HG03060 (cell line): ENCODE measurements around the gene PITPNC1.
"Not testable (repeated sequence)": the region's sequence is repeated elsewhere in the genome, so short reads cannot be mapped to it uniquely, and the experiment has no call there.

Experiments used
- ATAC-seq: cut with Tn5 transposase; IDR thresholded peaks from one replicate; pipeline ENCODE4 v1.9.1; 2021; ENCODE audit warnings: low read depth, moderate number of reproducible peaks; ENCODE audit not compliant: unreplicated experiment

Gene PITPNC1

DNA sequence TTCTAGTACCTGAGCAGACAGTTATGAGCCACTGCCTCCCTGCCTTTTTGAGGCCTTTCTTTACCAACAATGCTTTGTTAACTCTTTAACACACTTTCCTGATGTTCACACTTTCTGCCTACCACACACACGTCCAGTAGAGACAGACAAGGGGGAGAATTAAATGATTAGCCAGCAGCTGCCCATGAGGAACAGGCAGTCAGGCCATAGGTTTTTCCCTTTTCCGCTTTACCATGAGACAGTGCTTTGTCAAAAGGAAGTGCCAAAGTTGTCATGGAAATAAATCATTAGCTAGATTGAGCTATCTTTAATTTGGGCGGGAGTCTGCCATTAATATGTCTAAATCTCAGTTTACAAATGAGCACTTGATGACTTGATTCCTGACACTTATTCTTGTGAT is 102.1 kb downstream of the PITPNC1 start:
- ATAC-seq, result no peak

DNA sequence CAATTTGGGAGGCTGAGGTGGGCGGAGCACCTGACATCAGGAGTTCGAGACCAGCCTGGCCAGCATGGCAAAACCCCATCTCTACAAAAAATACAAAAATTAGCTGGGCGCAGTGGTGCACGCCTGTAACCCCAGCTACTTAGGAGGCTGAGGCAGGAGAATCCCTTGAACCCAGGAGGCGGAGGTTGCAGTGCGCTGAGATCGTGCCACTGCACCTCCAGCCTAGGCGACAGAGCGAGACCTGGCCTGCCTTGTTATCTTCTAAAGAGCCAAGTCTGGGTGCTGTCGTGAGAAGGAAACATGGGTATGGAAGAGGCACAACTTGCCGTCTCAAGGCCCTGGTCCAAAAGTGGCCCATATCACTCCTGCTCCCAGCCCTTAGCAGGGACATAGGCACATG is 103.9 kb downstream of the PITPNC1 start:
- ATAC-seq, result not testable (repeated sequence)

DNA sequence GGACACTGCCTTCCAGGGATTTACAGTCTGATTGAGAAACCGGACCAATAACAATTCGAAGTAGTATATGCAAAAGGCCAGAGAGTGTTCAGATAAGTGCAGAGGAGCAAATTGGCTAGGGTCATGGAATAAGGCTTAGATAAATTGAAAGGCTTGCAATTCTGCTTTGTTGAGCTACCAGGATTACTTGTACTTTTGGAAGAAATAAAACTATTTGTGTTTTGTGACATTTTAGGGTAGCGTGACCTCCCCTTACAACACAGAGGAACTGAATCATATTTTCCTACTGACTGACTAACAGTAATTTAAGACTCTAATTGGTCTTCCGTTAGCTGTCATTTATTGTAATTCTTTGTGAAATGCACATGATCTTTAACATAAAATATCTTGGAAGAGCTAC is 104.7 kb downstream of the PITPNC1 start:
- ATAC-seq, result no peak

DNA sequence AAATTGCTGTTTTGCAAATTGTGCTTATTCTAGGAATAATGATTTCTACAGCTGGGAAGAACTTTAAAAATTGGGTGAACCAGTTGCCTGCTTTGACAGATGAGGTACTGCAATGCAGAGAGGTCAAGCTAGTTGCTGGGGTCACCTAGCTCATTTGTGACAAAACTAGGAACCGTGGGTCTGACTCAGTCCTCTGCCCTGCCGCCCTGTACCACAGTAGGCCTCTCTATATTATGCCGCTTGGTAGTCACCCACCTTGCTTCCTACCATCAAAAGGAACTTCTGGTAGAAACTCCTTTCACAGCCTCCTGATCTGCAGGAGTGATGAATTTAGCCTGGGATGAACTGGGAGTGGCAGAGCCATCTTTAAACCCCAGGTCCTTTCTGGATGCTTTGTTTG is 105.7 kb downstream of the PITPNC1 start:
- no peak for ATAC-seq

DNA sequence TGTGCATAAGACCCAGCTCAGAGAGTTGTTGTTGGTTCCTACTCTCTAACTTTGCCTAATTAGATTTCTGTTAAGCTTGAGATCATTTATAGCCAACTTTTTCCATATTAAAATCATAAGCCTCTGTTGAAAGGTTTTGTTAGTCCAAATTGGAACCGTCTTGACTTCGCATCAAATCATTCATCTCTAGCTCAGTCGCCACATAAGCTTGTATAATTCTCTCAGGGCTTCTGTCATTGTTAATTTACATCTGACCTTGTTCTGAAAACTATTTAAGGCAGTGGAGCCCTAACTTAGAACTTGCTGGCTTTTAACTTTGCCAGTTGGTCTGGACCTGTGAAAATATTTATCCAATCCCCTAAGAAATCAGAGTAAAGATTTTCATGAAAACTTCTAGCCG is 107.2 kb downstream of the PITPNC1 start:
- no peak for ATAC-seq

DNA sequence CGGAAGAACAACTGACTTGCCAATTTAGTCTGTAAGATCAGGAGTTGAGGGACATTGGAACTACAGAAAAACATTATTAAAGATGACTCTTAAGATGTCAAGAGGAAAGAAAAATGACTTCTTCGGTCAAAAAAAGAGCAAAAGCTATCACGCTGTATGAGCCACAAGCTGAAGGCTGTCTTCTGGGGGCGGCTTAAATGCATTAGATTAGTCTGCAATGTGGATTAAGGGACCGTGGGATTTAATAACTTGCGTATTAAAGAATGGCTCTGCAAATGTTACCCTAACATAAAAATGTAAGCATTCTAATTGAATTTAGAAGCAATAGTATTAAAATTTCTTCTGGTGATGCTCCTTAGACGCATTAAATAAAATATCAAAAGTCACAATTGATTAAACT is 108.6 kb downstream of the PITPNC1 start:
- ATAC-seq, result no peak

DNA sequence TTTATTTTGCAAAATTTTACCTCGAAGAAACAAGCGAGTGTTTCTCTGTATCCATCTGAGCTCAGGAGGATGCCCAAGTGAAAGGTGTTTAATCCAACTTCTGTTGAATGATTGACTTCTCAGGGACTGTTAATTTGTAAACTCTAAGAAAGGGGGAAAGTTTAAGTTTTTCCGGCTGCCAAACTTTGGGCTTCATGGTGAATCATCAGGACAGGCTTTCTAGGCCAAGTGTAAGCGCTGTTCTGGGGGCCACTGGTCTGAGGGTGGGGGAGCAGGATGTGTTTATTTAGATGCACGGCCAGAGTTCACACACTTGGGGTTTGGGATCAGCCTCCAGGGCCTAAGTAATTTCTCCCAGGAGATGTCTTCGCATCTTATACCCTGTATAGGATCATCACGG is 110.4 kb downstream of the PITPNC1 start:
- ATAC-seq, result no peak

DNA sequence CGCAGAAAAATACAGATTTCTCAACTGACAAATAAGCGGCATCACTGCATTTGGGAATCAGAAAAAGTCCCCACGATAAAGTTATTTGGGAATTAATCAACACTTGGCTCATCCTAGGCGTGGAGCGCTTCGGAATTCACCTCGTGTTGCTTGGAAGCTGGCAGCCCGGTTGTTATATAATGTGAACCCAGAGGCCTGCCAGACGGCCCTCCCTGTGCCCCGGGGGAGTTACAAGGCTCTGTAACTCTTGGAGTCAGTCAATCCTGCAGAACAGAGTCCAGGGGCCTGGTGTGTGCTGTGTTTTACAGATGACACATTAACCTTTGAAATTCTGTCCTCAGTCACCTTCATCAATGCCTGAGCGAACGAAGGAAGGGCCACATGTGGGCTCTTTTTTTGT is 111.1 kb downstream of the PITPNC1 start:
- ATAC-seq, result no peak

DNA sequence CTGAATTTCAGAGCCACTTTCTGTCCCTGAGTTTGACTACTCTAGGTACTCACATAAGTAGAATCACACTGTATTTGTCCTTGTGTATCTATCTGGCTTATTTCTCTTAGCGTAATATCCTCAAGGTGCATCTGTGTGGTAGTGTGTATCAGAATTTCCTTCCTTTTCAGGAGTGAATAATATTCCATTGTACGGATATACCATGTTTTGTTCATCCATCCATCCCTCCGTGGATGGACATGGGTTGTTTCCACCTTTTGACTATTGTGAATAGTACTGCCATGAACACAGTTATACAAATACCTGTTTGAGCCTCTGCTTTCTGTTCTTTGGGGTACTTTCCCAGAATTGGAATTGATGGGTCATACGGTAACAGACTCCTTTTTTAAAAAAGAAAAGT is 111.7 kb downstream of the PITPNC1 start:
- ATAC-seq, result no peak

DNA sequence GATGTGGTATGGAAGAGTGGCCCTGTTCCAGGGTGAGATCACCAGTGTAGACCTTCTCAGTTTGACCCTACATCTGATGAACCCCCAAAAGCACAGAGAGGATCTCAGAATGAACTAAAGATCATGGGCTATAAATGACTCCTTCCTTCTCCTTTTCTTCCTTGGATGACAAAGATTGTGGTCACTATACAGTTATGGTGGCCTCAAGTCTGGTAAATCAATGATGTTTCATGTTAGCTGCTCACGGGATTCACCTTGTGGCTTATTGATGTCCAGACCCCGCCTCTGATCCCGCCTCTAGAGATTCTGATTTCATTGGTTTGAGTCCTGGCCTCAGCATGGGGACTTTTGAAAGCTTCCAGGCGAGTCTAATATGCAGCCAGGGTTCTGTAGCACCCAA is 112.2 kb downstream of the PITPNC1 start:
- no peak for ATAC-seq

DNA sequence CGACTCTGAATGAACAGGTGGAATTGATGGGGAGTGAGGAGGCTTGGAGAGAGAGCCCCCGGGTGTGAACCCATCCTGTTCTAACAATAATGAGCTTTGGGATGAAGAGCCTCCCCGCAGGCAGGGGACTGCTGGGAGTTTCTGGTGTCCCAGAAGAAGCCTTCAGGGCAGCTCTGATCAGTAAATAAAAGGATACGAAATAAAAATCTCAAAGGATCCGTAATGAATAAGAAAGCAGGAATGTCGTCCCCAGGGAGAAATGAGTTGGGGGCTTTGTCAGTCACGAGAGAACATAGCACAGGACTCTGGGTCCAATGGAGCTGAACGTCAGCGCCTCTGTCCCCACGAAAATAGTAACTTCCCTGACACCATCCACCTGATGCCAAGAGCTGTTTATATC is 113.4 kb downstream of the PITPNC1 start:
- ATAC-seq, result no peak

DNA sequence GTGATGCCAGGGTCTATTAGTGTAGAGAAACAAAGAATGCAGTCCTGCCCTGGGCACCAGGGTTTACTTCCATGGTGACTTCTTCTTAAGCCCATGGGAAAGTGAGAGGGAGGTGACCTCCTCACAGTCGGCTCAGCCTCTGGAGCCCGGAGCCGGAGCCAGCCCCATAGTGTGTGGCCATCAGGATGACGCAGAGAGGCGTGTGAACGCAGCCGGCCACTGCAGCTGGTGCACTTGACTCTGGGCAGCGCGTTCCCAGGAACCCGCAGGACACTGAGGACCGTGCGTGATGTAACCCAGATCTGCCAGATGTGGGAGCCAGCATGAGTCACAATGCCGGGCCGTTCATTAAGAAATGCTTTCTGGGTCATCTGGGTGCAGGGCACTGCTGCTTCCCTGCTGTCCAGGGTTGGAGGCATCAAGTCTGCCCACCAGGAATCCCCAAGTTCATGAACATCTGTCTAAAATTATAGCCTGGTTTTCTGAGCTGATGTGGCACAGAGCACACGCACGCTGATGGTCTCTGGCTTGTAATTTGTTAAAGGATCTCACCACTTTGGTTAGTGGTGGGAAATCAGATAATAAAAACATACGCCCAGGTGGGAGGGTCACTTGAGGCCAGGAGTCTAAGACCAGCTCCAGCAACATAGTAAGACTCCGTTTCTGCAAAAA is 114.1 kb downstream of the PITPNC1 start:
- ATAC-seq, result no peak

DNA sequence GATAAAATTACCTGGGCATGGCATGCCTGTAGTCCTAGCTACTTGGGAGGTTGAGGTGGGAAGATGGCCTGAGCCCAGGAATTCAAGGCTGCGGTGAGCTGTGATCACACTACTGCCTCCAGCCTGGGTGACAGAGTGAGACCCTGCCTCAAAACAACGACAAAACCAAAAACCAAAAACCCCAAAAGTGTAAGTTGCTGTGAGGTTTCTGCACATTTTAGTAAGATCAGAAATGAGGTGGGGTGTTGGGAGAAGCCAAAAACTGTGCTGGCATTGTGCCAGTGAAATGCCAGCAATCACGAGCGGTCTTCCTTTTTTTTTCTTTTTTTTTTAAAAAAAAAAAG is 114.6 kb downstream of the PITPNC1 start:
- no peak for ATAC-seq

DNA sequence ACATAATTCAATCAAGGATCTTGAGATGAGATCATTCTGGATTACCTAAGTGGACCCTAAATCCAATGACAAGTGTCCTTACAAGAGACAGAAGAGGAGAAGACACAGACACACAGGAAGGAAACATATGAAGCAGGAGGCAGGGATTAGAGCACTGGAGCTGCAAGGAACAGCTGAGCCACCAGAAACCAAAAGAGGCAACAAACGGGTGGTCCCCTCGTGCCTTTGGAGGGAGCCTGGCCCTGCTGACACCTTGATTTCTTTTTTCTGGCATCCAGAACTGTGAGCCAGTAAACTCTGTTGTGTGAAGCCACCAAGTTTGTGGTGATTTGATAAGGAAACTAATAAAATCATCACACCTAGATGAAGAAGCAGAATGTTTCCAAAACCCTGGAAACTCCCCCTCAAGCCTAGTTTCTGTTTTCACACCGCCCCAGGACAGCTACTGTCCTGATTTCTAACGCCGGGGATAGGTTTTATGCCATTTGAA is 115.2 kb downstream of the PITPNC1 start:
- no peak for ATAC-seq

DNA sequence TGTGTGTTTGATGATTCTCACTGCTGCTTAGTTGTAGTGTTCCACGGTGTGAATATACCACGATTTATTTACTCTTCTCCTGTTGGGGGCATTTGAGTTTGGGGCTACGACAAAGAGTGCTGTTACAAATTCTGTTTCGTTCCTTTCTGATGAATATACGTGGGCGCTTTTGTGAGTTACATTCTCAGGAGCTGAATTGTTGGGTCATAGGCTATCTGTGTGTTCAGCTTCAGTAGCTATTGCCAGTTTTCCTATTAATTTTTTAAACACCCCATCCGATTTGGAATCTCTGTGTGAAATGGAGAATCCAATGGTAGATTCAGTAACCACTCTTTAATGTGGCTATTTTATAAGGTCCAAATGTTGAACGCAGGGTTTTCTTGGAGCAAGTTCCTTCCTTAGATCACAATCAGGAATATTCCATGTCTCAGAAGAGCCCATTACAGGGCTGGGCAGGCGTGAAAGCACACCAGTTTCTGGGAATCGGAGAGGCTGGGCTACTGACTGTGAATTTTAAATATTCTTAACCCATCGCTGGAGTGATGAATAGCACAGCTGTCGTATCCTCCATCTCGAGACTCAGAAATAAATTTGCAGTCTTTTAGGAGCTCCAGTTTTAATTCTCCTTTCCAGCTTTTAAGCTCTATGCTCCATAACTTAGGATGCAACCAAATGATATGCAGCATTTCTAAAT is 115.9 kb downstream of the PITPNC1 start:
- ATAC-seq, result no peak

DNA sequence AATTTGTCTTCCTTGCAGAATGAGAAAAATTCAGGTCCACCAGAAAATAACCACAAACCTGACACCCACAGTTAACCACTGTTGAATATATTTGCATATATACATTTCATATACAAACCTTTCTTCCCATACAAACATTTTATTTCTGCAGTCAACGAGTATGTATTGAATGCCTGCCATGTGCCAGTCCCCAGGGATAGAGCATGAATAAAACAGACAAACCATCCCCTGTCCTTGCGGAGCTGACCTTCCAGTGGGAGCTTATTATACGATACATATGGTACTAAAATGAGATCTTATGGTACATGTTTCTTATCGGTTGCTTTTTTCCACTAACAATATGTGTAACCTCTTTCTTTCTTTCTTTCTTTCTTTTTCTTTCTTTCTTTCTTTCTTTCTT is 116.7 kb downstream of the PITPNC1 start:
- no peak for ATAC-seq

DNA sequence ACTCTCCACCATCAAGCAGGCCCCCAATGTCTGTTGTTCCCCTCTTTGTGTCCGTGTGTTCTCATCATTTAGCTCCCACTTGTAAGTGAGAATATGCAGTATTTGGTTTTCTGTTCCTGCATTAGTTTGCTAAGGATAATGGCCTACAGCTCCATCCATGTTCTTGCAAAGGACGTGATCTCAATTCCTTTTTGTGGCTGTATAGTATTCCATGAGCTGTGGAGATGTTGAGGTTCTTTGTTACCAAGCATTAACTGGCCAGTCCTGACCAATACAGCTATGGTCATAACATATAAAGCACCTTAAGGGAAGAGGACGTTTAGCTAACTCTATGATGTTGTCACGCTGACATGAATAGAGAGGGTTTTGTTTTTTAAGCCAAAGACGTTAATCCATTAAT is 118.5 kb downstream of the PITPNC1 start:
- ATAC-seq, result not testable (repeated sequence)

DNA sequence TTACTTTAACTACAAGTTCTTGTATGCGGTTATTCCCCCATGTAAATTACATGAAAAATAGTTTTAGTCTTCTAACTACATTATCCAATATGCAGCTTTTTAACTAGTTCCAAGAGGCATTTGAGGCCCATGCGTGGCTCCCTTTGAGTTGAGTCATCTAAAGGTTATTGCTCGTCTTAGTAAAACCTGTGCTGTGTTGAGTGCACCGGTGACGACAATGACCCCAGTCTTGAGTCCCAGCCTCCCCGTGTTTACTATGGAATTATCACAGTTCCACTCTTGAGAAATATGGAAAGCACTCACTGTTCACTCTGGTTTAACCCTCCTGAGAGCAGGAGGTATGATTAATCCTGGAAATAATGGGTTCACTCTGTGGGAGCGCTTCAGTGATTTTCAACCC is 119.2 kb downstream of the PITPNC1 start:
- ATAC-seq, result no peak

DNA sequence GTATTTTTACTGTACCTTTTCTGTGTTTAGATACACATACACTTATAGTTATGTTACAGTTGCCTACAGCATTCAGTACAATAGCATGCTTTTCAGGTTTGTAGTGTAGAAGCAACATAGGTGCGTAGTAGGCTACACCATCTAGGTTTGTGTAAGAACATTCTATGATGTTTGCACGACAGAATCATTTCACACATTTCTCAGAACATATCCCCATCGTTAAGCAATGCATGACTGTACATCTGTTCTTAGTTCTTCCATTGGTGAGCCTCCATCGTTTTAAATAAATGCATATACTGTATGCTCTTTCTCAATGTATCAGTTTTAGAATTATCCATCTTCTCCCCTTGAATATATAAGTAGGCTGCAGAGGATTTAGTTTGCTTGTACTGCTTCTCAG is 122.6 kb downstream of the PITPNC1 start:
- no peak for ATAC-seq

DNA sequence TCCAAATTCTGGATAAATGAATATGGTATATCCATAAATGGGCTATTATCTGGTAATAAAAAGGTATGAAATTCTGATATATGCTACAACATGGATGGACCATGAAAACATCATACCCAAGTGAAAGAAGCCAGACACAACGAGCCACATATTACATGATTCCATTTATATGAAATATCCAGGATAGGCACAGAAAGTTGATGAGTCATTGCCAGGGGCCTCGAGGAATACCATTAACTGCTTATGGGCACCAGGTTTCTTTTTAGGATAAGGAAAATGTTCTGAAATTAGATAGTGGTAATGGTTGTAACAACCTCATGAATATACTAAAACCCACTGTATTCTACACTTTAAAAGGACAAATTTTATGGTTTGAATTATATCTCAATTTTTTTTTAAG is 123.2 kb downstream of the PITPNC1 start:
- ATAC-seq, result no peak

DNA sequence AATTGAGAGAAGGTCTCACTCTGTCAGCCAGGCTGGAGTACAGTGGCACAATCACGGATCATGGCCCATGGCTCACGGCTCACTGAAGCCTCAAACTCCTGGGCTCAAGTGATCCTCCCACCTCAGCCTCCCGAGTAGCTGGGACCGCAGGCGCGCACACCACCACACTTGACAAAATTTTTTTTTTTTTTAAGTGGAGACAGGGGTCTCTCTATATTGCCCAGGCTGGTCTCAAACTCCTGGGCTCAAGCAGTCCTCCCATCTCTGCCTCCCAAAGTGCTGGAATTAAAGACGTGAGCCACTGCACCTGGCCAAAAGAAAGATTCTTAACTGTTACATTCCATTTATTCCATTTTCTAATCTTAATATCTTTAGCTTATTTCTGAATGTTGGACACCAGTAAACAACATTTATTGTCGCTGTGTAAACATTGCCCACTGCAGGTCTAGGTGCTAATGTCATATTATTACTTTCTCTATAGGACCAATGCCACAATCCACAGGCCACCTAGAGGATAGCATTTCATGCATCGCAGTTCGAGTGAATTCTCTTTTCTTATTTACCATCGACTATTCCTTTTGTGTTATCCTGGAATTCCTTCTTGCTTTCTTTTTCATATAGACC is 123.7 kb downstream of the PITPNC1 start:
- ATAC-seq, result no peak

DNA sequence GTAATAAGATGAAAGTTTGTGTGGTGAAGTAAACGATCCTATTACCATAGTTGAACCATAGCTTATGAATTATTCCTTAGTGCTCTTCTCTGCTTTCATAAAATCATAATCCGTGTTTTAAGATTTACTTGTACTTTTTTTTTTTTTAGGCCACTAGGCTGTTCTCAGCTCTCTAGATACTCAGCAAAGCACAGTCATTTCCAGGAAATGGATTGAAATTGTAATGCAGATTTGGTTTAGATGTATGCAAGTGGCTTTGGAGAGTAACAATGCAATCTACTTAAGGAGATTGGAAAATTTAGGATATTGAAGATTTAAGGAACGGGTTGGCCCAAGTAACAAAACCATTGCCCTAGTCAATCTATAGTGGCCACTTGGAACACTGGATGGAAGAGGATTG is 125.1 kb downstream of the PITPNC1 start:
- no peak for ATAC-seq
